Fibroblast of peridontal ligament (primary cell): ENCODE measurements around the gene FHOD3.
"Not testable (repeated sequence)": the region's sequence is repeated elsewhere in the genome, so short reads cannot be mapped to it uniquely, and the experiment has no call there.

Experiments
- DNase-seq: peaks from one replicate; pipeline ENCODE4 v3.0.0-alpha.2; 2010; ENCODE audit errors: extremely low read depth

The FHOD3 gene

GRCh38 chr18:36543991-36544725 is 246.6 kb downstream of the FHOD3 start:
- peak; percentile 17 for DNase-seq

- no peak for DNase-seq
Measured at GRCh38 chr18:36545821-36546427, 248.4 kb downstream of the FHOD3 start.

GRCh38 chr18:36546876-36547275 is 249.4 kb downstream of the FHOD3 start:
- DNase-seq = no peak

- no peak for DNase-seq
Measured at GRCh38 chr18:36547544-36547943, 250.0 kb downstream of the FHOD3 start.

DNA sequence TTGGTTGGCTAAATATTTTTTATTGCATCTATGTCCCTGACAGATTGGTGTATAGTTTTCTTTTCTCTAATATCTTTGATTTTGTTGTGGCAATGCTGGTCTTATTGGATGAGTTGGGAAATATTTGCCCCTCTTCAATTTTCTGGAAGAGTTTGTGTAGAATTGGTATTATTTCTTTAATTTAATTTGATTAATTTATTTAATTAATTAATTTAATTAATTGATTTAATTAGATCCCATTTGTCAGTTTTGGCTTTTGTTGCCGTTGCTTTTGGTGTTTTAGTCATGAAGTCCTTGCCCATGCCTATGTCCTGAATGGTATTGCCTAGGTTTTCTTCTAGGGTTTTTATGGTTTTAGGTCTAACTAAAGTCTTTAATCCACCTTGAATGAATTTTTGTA is 253.8 kb downstream of the FHOD3 start:
- DNase-seq = not testable (repeated sequence)

GRCh38 chr18:36558234-36558633 is 260.7 kb downstream of the FHOD3 start:
- DNase-seq = peak; percentile 9

- no peak for DNase-seq
Measured at GRCh38 chr18:36559149-36559857, 261.8 kb downstream of the FHOD3 start.

GRCh38 chr18:36560187-36560586 is 262.7 kb downstream of the FHOD3 start:
- DNase-seq = peak; percentile 5

- DNase-seq = no peak
Measured at GRCh38 chr18:36561046-36561445, 263.5 kb downstream of the FHOD3 start.

DNA sequence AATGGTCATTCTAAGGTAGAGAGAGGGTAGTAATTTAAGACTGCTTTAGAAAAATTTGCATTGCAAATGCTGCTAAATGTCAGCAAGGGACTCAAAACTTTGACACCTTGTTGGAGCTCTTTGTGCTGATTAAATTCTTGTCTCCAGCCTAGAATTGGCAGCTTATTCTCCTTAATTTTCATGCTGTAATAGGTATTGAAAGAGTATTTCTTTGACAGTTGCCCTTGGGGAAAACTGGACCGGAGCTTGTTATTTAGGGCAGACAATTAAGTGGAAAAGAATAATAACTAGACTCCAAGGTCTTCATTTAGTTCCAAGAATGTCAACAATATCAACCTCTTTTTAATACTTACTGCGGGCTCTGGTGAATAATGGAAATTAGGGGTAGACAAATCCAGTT is 267.3 kb downstream of the FHOD3 start:
- no peak for DNase-seq

- DNase-seq = no peak
Measured at GRCh38 chr18:36567800-36568199, 270.3 kb downstream of the FHOD3 start.

GRCh38 chr18:36568487-36568886 is 271.0 kb downstream of the FHOD3 start:
- no peak for DNase-seq

GRCh38 chr18:36572135-36572856 is 274.8 kb downstream of the FHOD3 start:
- DNase-seq = peak; percentile 86

GRCh38 chr18:36576339-36576738 is 278.8 kb downstream of the FHOD3 start:
- DNase-seq = no peak

DNA sequence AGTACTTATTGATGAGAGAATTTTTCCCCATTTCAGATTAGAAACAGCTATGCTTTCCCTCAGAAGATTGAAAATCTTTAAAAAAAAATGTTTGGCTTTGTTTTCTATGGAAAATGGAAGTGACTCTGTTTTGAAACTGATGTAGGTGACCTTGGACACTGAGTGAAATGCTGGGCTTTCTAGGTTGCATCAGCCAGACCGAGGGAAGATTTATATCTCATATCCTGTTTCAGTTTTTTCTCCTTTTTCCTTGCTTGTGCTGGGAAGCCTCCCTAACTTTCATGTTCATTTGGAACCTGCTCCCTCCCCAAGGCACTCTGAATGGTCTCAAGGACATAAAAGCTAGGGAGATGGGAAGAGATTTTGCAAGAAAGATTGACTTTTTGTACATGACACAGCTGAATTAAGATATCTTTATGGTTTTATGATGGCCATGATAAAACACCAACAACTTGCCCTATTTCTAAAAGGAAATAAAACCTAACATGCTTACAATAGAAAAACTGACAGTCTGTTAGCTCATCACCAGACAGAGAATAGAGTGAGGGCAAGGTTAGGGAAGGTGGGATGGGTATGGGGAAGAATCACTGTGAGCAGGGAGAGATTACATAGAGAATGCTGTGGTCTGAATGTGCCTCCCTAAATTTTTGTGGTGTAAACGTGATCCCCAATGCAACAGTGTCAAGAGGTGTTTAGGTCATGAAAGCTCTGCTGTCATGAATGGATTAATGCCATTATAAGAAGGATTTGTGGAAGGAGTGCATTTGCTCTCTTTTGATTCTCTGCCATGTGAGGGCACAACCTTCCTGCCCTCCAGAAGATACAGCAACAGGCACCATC is 281.6 kb downstream of the FHOD3 start:
- peak; percentile 59 for DNase-seq

GRCh38 chr18:36580266-36580665 is 282.8 kb downstream of the FHOD3 start:
- DNase-seq = peak; percentile 37

DNA sequence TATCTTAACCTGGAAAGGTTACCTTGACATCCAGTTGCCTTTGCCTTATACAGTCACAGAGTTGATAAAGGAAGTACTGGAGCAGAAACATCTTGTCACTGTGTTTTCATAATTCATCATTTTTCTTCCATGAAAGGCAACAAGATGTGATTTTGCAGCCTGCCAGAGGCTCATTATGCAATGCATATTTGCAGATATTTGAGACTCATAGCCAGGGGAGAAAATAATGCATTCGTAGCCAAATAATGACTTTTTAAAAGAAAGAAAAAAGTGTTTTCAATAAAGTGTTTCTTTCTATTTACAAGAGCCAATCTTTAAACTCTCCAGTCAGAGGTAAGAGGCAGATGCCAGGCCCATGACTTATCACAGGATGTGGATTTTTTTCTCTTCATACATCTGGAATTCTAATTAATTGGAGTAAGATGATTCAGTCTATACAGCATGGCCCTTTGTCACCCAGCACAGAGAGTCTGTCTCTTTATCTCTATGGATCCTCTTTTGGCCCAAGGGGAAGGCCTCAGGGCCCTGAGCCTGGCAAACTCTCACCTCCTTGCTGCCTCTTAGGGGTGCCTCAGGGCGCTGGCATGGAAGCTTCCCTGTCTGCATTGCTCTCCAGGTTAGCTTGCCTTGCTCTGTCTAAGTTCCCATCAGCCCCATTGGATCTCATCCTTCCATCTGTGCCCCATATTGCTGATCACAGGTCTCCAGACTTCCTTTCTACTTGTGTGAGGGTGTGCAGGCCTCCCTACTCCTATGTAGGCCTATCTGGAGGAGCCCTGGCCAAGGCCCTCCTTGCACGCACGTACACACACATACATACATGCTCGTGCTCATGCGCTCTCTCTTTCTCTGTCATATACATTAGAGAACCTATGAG is 283.6 kb downstream of the FHOD3 start:
- DNase-seq = peak; percentile 76

- no peak for DNase-seq
Measured at GRCh38 chr18:36582988-36583745, 285.7 kb downstream of the FHOD3 start.

DNA sequence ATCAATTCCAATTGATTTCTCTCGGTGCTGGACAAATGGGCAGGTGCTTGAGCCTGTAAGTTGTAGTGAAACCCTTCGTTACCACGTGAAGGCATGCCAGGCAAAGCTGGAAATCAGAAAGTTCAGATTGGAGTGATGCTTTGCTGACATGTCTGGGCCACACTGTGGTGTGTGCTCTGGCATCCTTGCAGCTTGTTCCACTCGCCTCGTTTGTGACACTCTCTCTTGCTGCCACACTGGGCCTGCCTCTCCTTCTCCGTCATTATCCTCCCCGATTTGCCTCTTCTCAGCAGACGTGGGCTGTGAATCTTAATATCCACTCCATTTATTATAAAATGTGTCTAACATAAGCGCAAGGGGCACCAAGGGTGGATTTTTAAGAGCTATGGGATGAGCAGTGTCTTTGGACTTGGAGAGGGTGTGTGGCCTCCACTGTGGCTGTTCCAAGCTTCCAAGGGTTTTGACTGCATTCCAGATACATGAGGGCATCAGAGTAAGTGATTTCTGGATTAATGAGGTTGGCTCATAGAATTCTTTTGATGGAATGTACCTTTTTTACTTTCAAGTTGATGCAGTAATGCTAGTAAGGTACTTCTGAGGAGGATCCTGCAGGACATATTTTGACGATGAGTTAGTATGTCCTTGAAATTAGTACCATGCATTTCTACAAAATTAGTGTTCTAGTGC is 292.5 kb downstream of the FHOD3 start:
- DNase-seq = peak; percentile 44
